Neural progenitor cell (in vitro differentiated cells): Measurements from ENCODE around the gene REC114.

Source experiments
- CTCF ChIP-seq: fragments of 200-600 bp; sonication (generic); IDR thresholded peaks from 2 replicates; pipeline ENCODE4 v1.5.1; 2017; ENCODE audit warnings: antibody characterized with exemption, mild to moderate bottlenecking
- EZH2 ChIP-seq: fragments of 200-600 bp; sonication (generic); IDR thresholded peaks from 2 replicates; pipeline ENCODE4 v1.6.1; 2017; ENCODE audit warnings: antibody characterized with exemption, mild to moderate bottlenecking, moderate library complexity
- EZH2phosphoT487 ChIP-seq: fragments of 200-600 bp; sonication (generic); IDR thresholded peaks from 2 replicates; pipeline ENCODE4 v1.6.1; 2017; ENCODE audit warnings: antibody characterized with exemption

- TF ChIP-seq CTCF (no peak), EZH2 (no peak), EZH2phosphoT487 (no peak)
These were observed 9.1 kb upstream of the REC114 start for GRCh38 chr15:73433873-73434272.
